Kidney (tissue), 14 donors: ENCODE results near the gene C7orf33. TPM values are rescaled to one million over a fixed set of nuclear protein-coding genes. Genes with fewer than 3 reads are reported as not detected.
A peak's percentile ranks its signal among the peaks of the same experiment; 100 is the strongest.

Source experiments
- DNase-seq, 5 donors: peaks; one replicate each; pipeline ENCODE4 v3.0.0-alpha.2; 2013 to 2020
- FAIRE-seq: peaks from 2 replicates; lab custom pipeline; 2012; peaks lifted over from hg19 to GRCh38; lab: Jason Lieb, UNC
- H3K27ac ChIP-seq, 2 donors: one replicate each; pipeline ENCODE4 v1.7.0; 2013; ENCODE audit warnings: low read depth in 2 of 2, low read length in 2 of 2, inconsistent platforms in 1 of 2
- H3K27me3 ChIP-seq: one replicate; pipeline ENCODE4 v1.7.1; 2013; ENCODE audit warnings: low read length, inconsistent platforms; ENCODE audit not compliant: control insufficient read depth, insufficient read depth
- H3K36me3 ChIP-seq, 3 donors: one replicate each; pipeline versions ENCODE4 v1.7.0 to v1.7.1; 2013; ENCODE audit warnings: low read length in 3 of 3, control low read depth in 1 of 3, inconsistent platforms in 1 of 3; ENCODE audit not compliant: insufficient read depth in 3 of 3, control insufficient read depth in 2 of 3
- H3K4me1 ChIP-seq, 3 donors: one replicate each; pipeline versions ENCODE4 v1.7.0 to v1.7.1; 2013; ENCODE audit warnings: low read length in 3 of 3, inconsistent platforms in 1 of 3, low read depth in 1 of 3; ENCODE audit not compliant: control insufficient read depth in 2 of 3, insufficient read depth in 2 of 3
- H3K4me3 ChIP-seq, 3 donors: one replicate each; pipeline versions ENCODE4 v1.7.0 to v1.8.1; 2013; ENCODE audit warnings: low read length in 3 of 3, control low read depth in 1 of 3, inconsistent platforms in 1 of 3
- H3K9ac ChIP-seq, 3 donors: one replicate each; pipeline versions ENCODE4 v1.7.0 to v1.7.1; 2013; ENCODE audit warnings: low read length in 3 of 3, control low read depth in 1 of 3, inconsistent platforms in 1 of 3
- H3K9me3 ChIP-seq, 3 donors: one replicate each; pipeline versions ENCODE4 v1.7.0 to v1.7.1; 2013; ENCODE audit warnings: low read length in 3 of 3, control low read depth in 1 of 3, inconsistent platforms in 1 of 3; ENCODE audit not compliant: control insufficient read depth in 2 of 3, insufficient read depth in 1 of 3
- CTCF ChIP-seq: IDR thresholded peaks from 3 replicates; pipeline ENCODE4 v1.5.1; 2012; ENCODE audit warnings: mild to moderate bottlenecking, moderate library complexity, borderline replicate concordance; ENCODE audit not compliant: insufficient read depth; ENCODE audit errors: extremely low read depth
- intact Hi-C: fragments of 100-400 bp; cut with DNase I; formaldehyde crosslinking; loops from one replicate; pipeline ENCODE4 v1.11.1; 2022
- polyA plus RNA-seq: library from polyadenylated mRNA; stranded (reverse); fragments of 350-450 nt; fragmentation: Illumina TruSeq; extraction: RNeasy Lipid Tissue Mini Kit (QIAGEN cat#74804); gene quantifications from one replicate; pipeline ENCODE4 v1.2.3, GENCODE V29; 2014; ENCODE audit warnings: low read depth, low replicate concordance; ENCODE audit not compliant: insufficient read depth
- total RNA-seq: library from RNA; stranded (reverse); fragmentation: NEBNext Ultra II Directional; extraction: Animal tissue kit (Norgen Biotek cat#: 25700); gene quantifications from one replicate; pipeline ENCODE4 v1.2.1, GENCODE V29; 2021
- donor health status: control.
- donor health status: control.
- donor health status: control.
- donor health status: control.
- donor health status: control.
- donor health status: DM: yes; HTN: yes; CAD: no.
- donor health status: Normal renal cell carcinoma (clear cell type).

The C7orf33 gene
- total and polyA plus RNA-seq, 2 donors from 2014 or later: not detected

- TF ChIP-seq CTCF: no peak
- FAIRE-seq (no peak), DNase-seq (peak in 2 of 5 donors; percentile 24 to 35)
- intact Hi-C loops: no loop called here
- H3K27ac ChIP-seq: no peak overlapping the region
- H3K4me3 ChIP-seq: no peak overlapping the region
- H3K36me3 ChIP-seq: no peaks in the 10 kb centered on the region
- H3K4me1 ChIP-seq: no peaks in the 10 kb centered on the region
- H3K9ac ChIP-seq: no peak overlapping the region
- H3K9me3 ChIP-seq: no peaks in the 10 kb centered on the region
- H3K27me3 ChIP-seq: no peaks in the 10 kb centered on the region
These were observed 16.6 kb downstream of the C7orf33 start for GRCh38 chr7:148607151-148607661.

- Histone ChIP-seq H3K9me3 (no peaks in the 10 kb centered on the region), H3K36me3 (no peaks in the 10 kb centered on the region), H3K9ac (no peak overlapping the region), H3K4me1 (no peaks in the 10 kb centered on the region), H3K27me3 (no peaks in the 10 kb centered on the region), H3K27ac (no peak overlapping the region), H3K4me3 (no peak overlapping the region)
- intact Hi-C loops: no loop called here
- DNase-seq: peak in 2 of 5 donors; percentile 20 to 50
- FAIRE-seq: no peak
- no peak for TF ChIP-seq CTCF
These were observed 18.6 kb downstream of the C7orf33 start for GRCh38 chr7:148609045-148609725.

- H3K36me3 ChIP-seq: no peaks in the 10 kb centered on the region
- no peak overlapping the region for H3K27ac ChIP-seq
- H3K9ac ChIP-seq: no peak overlapping the region
- TF ChIP-seq CTCF: no peak
- no peak overlapping the region for H3K4me3 ChIP-seq
- no peaks in the 10 kb centered on the region for H3K9me3 ChIP-seq
- no peak for DNase-seq
- no peaks in the 10 kb centered on the region for H3K4me1 ChIP-seq
- no peaks in the 10 kb centered on the region for H3K27me3 ChIP-seq
- intact Hi-C loops: no loop called here
- FAIRE-seq: no peak
These were observed 21.1 kb downstream of the C7orf33 start for GRCh38 chr7:148611692-148612091.
